CD14-positive monocyte (primary cell): Measurements from ENCODE around the gene CDH5. TPM values are rescaled to one million over a fixed set of nuclear protein-coding genes. Genes with fewer than 3 reads are reported as not detected.
"Not testable (repeated sequence)": the region's sequence is repeated elsewhere in the genome, so short reads cannot be mapped to it uniquely, and the experiment has no call there.

Experiments
- DNase-seq, 3 donors: peaks; one replicate each; pipeline ENCODE4 v3.0.0-alpha.2; 2011 to 2022
- H2AFZ ChIP-seq: 2 replicates; pipeline ENCODE4 v1.6.0; 2012; ENCODE audit warnings: mild to moderate bottlenecking, low read depth, low read length, inconsistent platforms; ENCODE audit not compliant: insufficient read depth, poor library complexity, severe bottlenecking
- H3K27ac ChIP-seq, 2 donors: 1 replicate in 1 of 2; 2 replicates in 1 of 2; pipeline ENCODE4 v1.5.1; 2012 to 2013; ENCODE audit warnings: low read length in 2 of 2, control low read depth in 1 of 2, inconsistent platforms in 1 of 2, low read depth in 1 of 2, mild to moderate bottlenecking in 1 of 2
- H3K27me3 ChIP-seq, 2 donors: one replicate each; pipeline versions ENCODE4 v1.6.0 to v1.6.1; 2011 to 2013; ENCODE audit warnings: low read length in 2 of 2; ENCODE audit not compliant: control insufficient read depth in 2 of 2, insufficient read depth in 2 of 2
- H3K36me3 ChIP-seq, 2 donors: replicated peaks in 1 of 2; 1 replicate in 1 of 2; 2 replicates in 1 of 2; pipeline versions ENCODE4 v1.5.1 to v1.6.1; 2012 to 2013; ENCODE audit warnings: low read length in 2 of 2, control low read depth in 1 of 2, inconsistent platforms in 1 of 2, mild to moderate bottlenecking in 1 of 2; ENCODE audit not compliant: insufficient read depth in 2 of 2, control insufficient read depth in 1 of 2
- H3K4me1 ChIP-seq, 2 donors: 1 replicate in 1 of 2; 2 replicates in 1 of 2; pipeline versions ENCODE4 v1.5.1 to v1.6.1; 2012 to 2013; ENCODE audit warnings: low read length in 2 of 2, control low read depth in 1 of 2, inconsistent platforms in 1 of 2, mild to moderate bottlenecking in 1 of 2, moderate library complexity in 1 of 2; ENCODE audit not compliant: insufficient read depth in 2 of 2, control insufficient read depth in 1 of 2
- H3K4me2 ChIP-seq: replicated peaks from 2 replicates; pipeline ENCODE3; 2012; ENCODE audit warnings: low read length, moderate library complexity, mild to moderate bottlenecking; ENCODE audit not compliant: poor library complexity, severe bottlenecking; ENCODE audit errors: extremely low read depth
- H3K4me3 ChIP-seq, 3 experiments: fragments of 200-600 bp in 1 of 3; sonication (generic) in 1 of 3; replicated peaks in 1 of 3; 1 replicate in 2 of 3; 2 replicates in 1 of 3; pipeline ENCODE4 v1.5.1; 2011 to 2013; ENCODE audit warnings: low read length in 3 of 3, mild to moderate bottlenecking in 3 of 3, control low read depth in 2 of 3, low read depth in 2 of 3, inconsistent platforms in 1 of 3, moderate library complexity in 1 of 3
- H3K79me2 ChIP-seq: 2 replicates; pipeline ENCODE4 v1.6.0; 2012; ENCODE audit warnings: mild to moderate bottlenecking, control low read depth, inconsistent platforms, low read length, moderate library complexity; ENCODE audit not compliant: insufficient read depth
- H3K9ac ChIP-seq: 2 replicates; pipeline ENCODE4 v1.6.0; 2017; ENCODE audit warnings: low read length, mild to moderate bottlenecking; ENCODE audit not compliant: insufficient read depth, poor library complexity, severe bottlenecking
- H3K9me3 ChIP-seq, 2 donors: replicated peaks in 1 of 2; 1 replicate in 1 of 2; 2 replicates in 1 of 2; pipeline versions ENCODE4 v1.5.1 to v1.6.1; 2012 to 2013; ENCODE audit warnings: low read length in 2 of 2, control low read depth in 1 of 2; ENCODE audit not compliant: control insufficient read depth in 1 of 2, insufficient read depth in 1 of 2
- H4K20me1 ChIP-seq: 2 replicates; pipeline ENCODE4 v1.6.0; 2012; ENCODE audit warnings: mild to moderate bottlenecking, low read length, control low read depth, moderate library complexity; ENCODE audit not compliant: insufficient read depth
- H3K27ac Mint-ChIP-seq, 7 donors: one replicate each; pipeline ENCODE4 v1.8.0; 2020; ENCODE audit warnings: mild to moderate bottlenecking in 7 of 7, mixed read lengths in 7 of 7, moderate library complexity in 6 of 7, inconsistent platforms in 2 of 7
- H3K27me3 Mint-ChIP-seq, 3 donors: one replicate each; pipeline ENCODE4 v1.8.0; 2021 to 2022; ENCODE audit warnings: low read depth in 3 of 3, mild to moderate bottlenecking in 3 of 3, mixed read lengths in 3 of 3, moderate library complexity in 3 of 3, inconsistent platforms in 1 of 3
- H3K36me3 Mint-ChIP-seq, 2 donors: one replicate each; pipeline ENCODE4 v1.8.0; 2020; ENCODE audit warnings: mixed read lengths in 2 of 2, inconsistent platforms in 1 of 2, mild to moderate bottlenecking in 1 of 2
- H3K4me1 Mint-ChIP-seq: one replicate; pipeline ENCODE4 v1.8.0; 2020; ENCODE audit warnings: mild to moderate bottlenecking, mixed read lengths
- H3K4me3 Mint-ChIP-seq, 2 donors: one replicate each; pipeline ENCODE4 v1.8.0; 2020; ENCODE audit warnings: mild to moderate bottlenecking in 2 of 2, mixed read lengths in 2 of 2, moderate library complexity in 1 of 2
- H3K9me3 Mint-ChIP-seq, 7 donors: one replicate each; pipeline ENCODE4 v1.8.0; 2020 to 2022; ENCODE audit warnings: mixed read lengths in 7 of 7, mild to moderate bottlenecking in 6 of 7, moderate library complexity in 6 of 7, inconsistent platforms in 2 of 7
- WGBS: methylation state at CpG from one replicate; pipeline ENCODE4 v1.1.5; 2013; ENCODE audit warnings: missing lambda C conversion rate; ENCODE audit not compliant: insufficient coverage; 5-methylcytosine and 5-hydroxymethylcytosine counted together
- intact Hi-C, 2 donors: fragments of 100-400 bp; cut with micrococcal nuclease; formaldehyde crosslinking; loops; one replicate each; pipeline versions ENCODE4 v1.15.0 to v1.15.1; 2023
- polyA plus RNA-seq, 3 donors: library from polyadenylated mRNA; depleted of rRNA in 1 of 3; unstranded in 2 of 3; stranded (reverse) in 1 of 3; fragments of 300-500 nt in 2 of 3; fragments of >200 nt in 1 of 3; fragmentation: Illumina TruSeq in 2 of 3; gene quantifications; 1 replicate in 2 of 3; 2 replicates in 1 of 3; pipeline ENCODE4 v1.2.3, GENCODE V29; 2012 to 2021
- TF ChIP-seq, protein P1 (sequence below): fragments of 200-600 bp; IDR thresholded peaks from one replicate; pipeline ENCODE4 v1.8.0; 2022; ENCODE audit warnings: antibody characterized with exemption, mild to moderate bottlenecking

Gene CDH5
- polyA plus RNA-seq, 3 donors, result 0.12 to 0.22 TPM; not detected in 1

GRCh38 chr16:66326991-66327513 lies 39.4 kb upstream of the CDH5 start:
- TF ChIP-seq, protein P1, sequence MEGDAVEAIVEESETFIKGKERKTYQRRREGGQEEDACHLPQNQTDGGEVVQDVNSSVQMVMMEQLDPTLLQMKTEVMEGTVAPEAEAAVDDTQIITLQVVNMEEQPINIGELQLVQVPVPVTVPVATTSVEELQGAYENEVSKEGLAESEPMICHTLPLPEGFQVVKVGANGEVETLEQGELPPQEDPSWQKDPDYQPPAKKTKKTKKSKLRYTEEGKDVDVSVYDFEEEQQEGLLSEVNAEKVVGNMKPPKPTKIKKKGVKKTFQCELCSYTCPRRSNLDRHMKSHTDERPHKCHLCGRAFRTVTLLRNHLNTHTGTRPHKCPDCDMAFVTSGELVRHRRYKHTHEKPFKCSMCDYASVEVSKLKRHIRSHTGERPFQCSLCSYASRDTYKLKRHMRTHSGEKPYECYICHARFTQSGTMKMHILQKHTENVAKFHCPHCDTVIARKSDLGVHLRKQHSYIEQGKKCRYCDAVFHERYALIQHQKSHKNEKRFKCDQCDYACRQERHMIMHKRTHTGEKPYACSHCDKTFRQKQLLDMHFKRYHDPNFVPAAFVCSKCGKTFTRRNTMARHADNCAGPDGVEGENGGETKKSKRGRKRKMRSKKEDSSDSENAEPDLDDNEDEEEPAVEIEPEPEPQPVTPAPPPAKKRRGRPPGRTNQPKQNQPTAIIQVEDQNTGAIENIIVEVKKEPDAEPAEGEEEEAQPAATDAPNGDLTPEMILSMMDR, result no peak
- H3K4me3 Mint-ChIP-seq, result no peak overlapping the region
- H4K20me1 ChIP-seq, result no peaks in the 10 kb centered on the region
- no peak for DNase-seq
- H3K4me1 Mint-ChIP-seq, result no peaks in the 10 kb centered on the region
- no peaks in the 10 kb centered on the region for H3K9me3 ChIP-seq
- intact Hi-C loops, result no loop called here
- peaks cover 0 to 7% (median 4%) of the 10 kb centered on the region in 7 donors for H3K9me3 Mint-ChIP-seq
- no peak overlapping the region for H2AFZ ChIP-seq
- no peak overlapping the region for H3K27ac Mint-ChIP-seq
- no peak overlapping the region for H3K27ac ChIP-seq
- H3K4me2 ChIP-seq, result no peak overlapping the region
- peaks cover 7 to 15% (median 13%) of the 10 kb centered on the region in 3 donors for H3K27me3 Mint-ChIP-seq
- WGBS, result 90% methylated on average over 4 of the region's 17 CpGs
- H3K36me3 Mint-ChIP-seq, result no peaks in the 10 kb centered on the region
- no peaks in the 10 kb centered on the region for H3K4me1 ChIP-seq
- no peaks in the 10 kb centered on the region for H3K79me2 ChIP-seq
- no peak overlapping the region for H3K9ac ChIP-seq
- no peak overlapping the region for H3K4me3 ChIP-seq
- no peaks in the 10 kb centered on the region for H3K36me3 ChIP-seq
- H3K27me3 ChIP-seq, result peaks cover 0 to 2% of the 10 kb centered on the region in 2 donors

DNA sequence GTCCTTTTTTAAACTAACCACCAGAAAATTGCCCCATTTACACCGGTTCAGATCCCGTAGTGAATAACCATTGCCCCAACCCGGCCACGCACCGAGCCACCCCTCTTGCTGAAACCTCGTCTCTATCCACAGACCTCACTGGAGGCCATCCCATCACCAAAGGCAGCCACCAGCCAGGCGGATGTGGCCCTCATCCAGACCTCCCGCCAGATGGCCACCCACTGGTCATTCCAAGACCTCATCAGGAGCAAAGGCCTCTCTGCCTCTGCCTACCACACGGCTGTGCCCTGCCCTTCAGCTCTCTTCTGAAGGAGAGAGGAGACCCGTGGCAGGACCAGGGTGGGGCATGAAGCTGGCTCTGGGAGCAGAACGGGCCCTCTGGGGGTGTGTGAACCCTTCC lies 38.2 kb upstream of the CDH5 start:
- TF ChIP-seq, protein P1, result no peak
- H3K9me3 Mint-ChIP-seq, result peaks cover 0 to 8% (median 2%) of the 10 kb centered on the region in 7 donors
- Histone ChIP-seq H3K27ac (no peak overlapping the region), H3K4me2 (no peak overlapping the region), H3K4me1 (no peaks in the 10 kb centered on the region), H3K4me3 (no peak overlapping the region), H3K36me3 (no peaks in the 10 kb centered on the region), H3K79me2 (no peaks in the 10 kb centered on the region), H4K20me1 (no peaks in the 10 kb centered on the region), H2AFZ (no peak overlapping the region), H3K9me3 (no peaks in the 10 kb centered on the region), H3K27me3 (no peaks in the 10 kb centered on the region), H3K9ac (no peak overlapping the region)
- no peak overlapping the region for H3K27ac Mint-ChIP-seq
- H3K4me3 Mint-ChIP-seq, result no peak overlapping the region
- intact Hi-C loops, result no loop called here
- peaks cover 9 to 13% (median 9%) of the 10 kb centered on the region in 3 donors for H3K27me3 Mint-ChIP-seq
- H3K4me1 Mint-ChIP-seq, result no peaks in the 10 kb centered on the region
- H3K36me3 Mint-ChIP-seq, result no peaks in the 10 kb centered on the region
- no peak for DNase-seq
- WGBS, result 93% methylated on average over 8 of the region's 11 CpGs

DNA sequence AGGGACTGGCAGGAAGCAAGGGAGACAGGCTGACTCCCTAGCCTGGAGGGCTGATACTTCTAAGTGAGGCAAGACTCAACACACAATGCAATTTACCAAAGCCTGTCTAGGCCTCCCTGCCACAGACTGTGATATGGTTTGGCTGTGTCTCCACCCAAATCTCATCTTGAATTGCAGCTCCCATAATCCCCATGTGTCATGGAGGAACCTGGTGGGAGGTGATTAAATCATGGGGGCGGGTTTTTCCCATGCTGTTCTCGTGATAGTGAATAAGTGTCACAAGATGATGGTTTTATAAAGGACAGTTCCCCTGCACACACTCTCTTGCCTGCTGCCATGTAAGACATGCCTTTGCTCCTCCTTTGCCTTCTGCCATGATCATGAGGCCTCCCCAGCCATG lies 35.0 kb upstream of the CDH5 start:
- H3K4me3 Mint-ChIP-seq, H3K4me2 ChIP-seq, intact Hi-C loops, H3K4me1 Mint-ChIP-seq, H3K9ac ChIP-seq, H3K27me3 ChIP-seq, H4K20me1 ChIP-seq, H3K9me3 ChIP-seq, H3K79me2 ChIP-seq, H2AFZ ChIP-seq, DNase-seq, H3K4me3 ChIP-seq, H3K27ac ChIP-seq, H3K4me1 ChIP-seq, H3K36me3 Mint-ChIP-seq, H3K27ac Mint-ChIP-seq, H3K36me3 ChIP-seq: not testable (repeated sequence)
- Mint-ChIP-seq H3K27me3 (peaks cover 4 to 16% (median 7%) of the 10 kb centered on the region in 3 donors), H3K9me3 (peaks cover 0 to 11% (median 4%) of the 10 kb centered on the region in 7 donors)
- WGBS, result no CpG with 5 or more reads among the region's 2 CpGs
